Upper lobe of right lung (tissue), 1 donor: ENCODE measurements around the gene AP4M1. TPM values are rescaled to one million over a fixed set of nuclear protein-coding genes. Genes with fewer than 3 reads are reported as not detected.

Source experiments
- ATAC-seq: fragments of 200-7000 bp; cut with Tn5 transposase; one replicate; pipeline ENCODE4 v1.9.1; 2020; ENCODE audit warnings: mild to moderate bottlenecking, moderate library complexity
- DNase-seq: peaks from one replicate; pipeline ENCODE4 v3.0.0-alpha.2; 2020
- H3K27ac ChIP-seq: fragments of 200-600 bp; one replicate; pipeline ENCODE4 v1.8.0; 2022
- H3K27me3 ChIP-seq: fragments of 200-600 bp; one replicate; pipeline ENCODE4 v1.8.0; 2022; ENCODE audit warnings: mild to moderate bottlenecking
- H3K36me3 ChIP-seq: fragments of 200-600 bp; one replicate; pipeline ENCODE4 v1.8.0; 2022
- H3K4me1 ChIP-seq: fragments of 200-600 bp; one replicate; pipeline ENCODE4 v1.8.0; 2022
- H3K4me3 ChIP-seq: fragments of 200-600 bp; one replicate; pipeline ENCODE4 v1.8.0; 2022; ENCODE audit warnings: mild to moderate bottlenecking
- H3K9me3 ChIP-seq: fragments of 200-600 bp; one replicate; pipeline ENCODE4 v1.8.0; 2022
- CTCF ChIP-seq: fragments of 200-600 bp; IDR thresholded peaks from one replicate; pipeline ENCODE4 v1.8.0; 2022; ENCODE audit warnings: antibody characterized with exemption
- intact Hi-C: fragments of 100-400 bp; cut with DNase I; formaldehyde crosslinking; loops from one replicate; pipeline ENCODE4 v1.11.0; 2022
- total RNA-seq: library from RNA; stranded (reverse); fragmentation: NEBNext Ultra II Directional; extraction: Animal tissue kit (Norgen Biotek cat#: 25700); gene quantifications from one replicate; pipeline ENCODE4 v1.2.1, GENCODE V29; 2021
- donor health status: DM: no; HTN: yes; CAD: no; lungs with severe emphysema.

AP4M1 gene
- total RNA-seq, 1 donor from 2014 or later = 16.8 TPM

- Histone ChIP-seq H3K27ac (no peak overlapping the region), H3K4me1 (no peaks in the 10 kb centered on the region), H3K9me3 (peaks cover 16% of the 10 kb centered on the region), H3K36me3 (peaks cover 69% of the 10 kb centered on the region), H3K4me3 (no peak overlapping the region), H3K27me3 (no peaks in the 10 kb centered on the region)
- ATAC-seq (no peak), DNase-seq (no peak)
- no peak for TF ChIP-seq CTCF
- intact Hi-C loops = no loop called here
Observed at GRCh38 chr7:100071018-100071723, 30.3 kb upstream of the AP4M1 start.

- Histone ChIP-seq H3K9me3 (peaks cover 16% of the 10 kb centered on the region), H3K36me3 (peaks cover 82% of the 10 kb centered on the region), H3K4me3 (no peak overlapping the region), H3K4me1 (no peaks in the 10 kb centered on the region), H3K27me3 (no peaks in the 10 kb centered on the region), H3K27ac (no peak overlapping the region)
- intact Hi-C loops = no loop called here
- TF ChIP-seq CTCF = no peak
- ATAC-seq (no peak), DNase-seq (no peak)
Observed at GRCh38 chr7:100072462-100072861, 29.0 kb upstream of the AP4M1 start.

- no peaks in the 10 kb centered on the region for H3K27me3 ChIP-seq
- no peak overlapping the region for H3K4me3 ChIP-seq
- H3K36me3 ChIP-seq = peaks cover 96% of the 10 kb centered on the region
- ATAC-seq (no peak), DNase-seq (no peak)
- no peak overlapping the region for H3K27ac ChIP-seq
- peaks cover 16% of the 10 kb centered on the region for H3K9me3 ChIP-seq
- no peak for TF ChIP-seq CTCF
- intact Hi-C loops = no loop called here
- no peaks in the 10 kb centered on the region for H3K4me1 ChIP-seq
Observed at GRCh38 chr7:100074841-100075240, 26.6 kb upstream of the AP4M1 start.

GRCh38 chr7:100075418-100075817 is 26.0 kb upstream of the AP4M1 start:
- H3K9me3 ChIP-seq = peaks cover 16% of the 10 kb centered on the region
- no peak overlapping the region for H3K27ac ChIP-seq
- H3K4me3 ChIP-seq = no peak overlapping the region
- intact Hi-C loops = no loop called here
- H3K4me1 ChIP-seq = peaks cover 4% of the 10 kb centered on the region
- no peaks in the 10 kb centered on the region for H3K27me3 ChIP-seq
- ATAC-seq = no peak
- H3K36me3 ChIP-seq = peaks cover 93% of the 10 kb centered on the region
- DNase-seq = no peak
- no peak for TF ChIP-seq CTCF

- intact Hi-C loops = no loop called here
- TF ChIP-seq CTCF = no peak
- no peak overlapping the region for H3K4me3 ChIP-seq
- no peaks in the 10 kb centered on the region for H3K27me3 ChIP-seq
- no peak for ATAC-seq
- no peak for DNase-seq
- no peak overlapping the region for H3K27ac ChIP-seq
- H3K4me1 ChIP-seq = peaks cover 8% of the 10 kb centered on the region
- H3K9me3 ChIP-seq = no peaks in the 10 kb centered on the region
- H3K36me3 ChIP-seq = peaks cover 75% of the 10 kb centered on the region
Observed at GRCh38 chr7:100077205-100077604, 24.2 kb upstream of the AP4M1 start.
